ENCODE measurements around the gene FOXA2.

- TF ChIP-seq CTCF (conservative IDR thresholded peaks at IDR 0.05; ENCODE audit: low read depth, low read length), result no peak
- no peak for TF ChIP-seq EZH2 (IDR thresholded peaks at IDR 0.05; ENCODE audit: low read length, unreplicated experiment)
- no peak for TF ChIP-seq EZH2phosphoT487 (IDR thresholded peaks at IDR 0.05; ENCODE audit: borderline replicate concordance, low read length)
Observed at GRCh38 chr20:22611636-22612035, 27.3 kb upstream of the FOXA2 start.

Data from PC-3 (cell line).